Measurements from ENCODE around the gene ST3GAL3. TPM values are rescaled to one million over a fixed set of nuclear protein-coding genes. Genes with fewer than 3 reads are reported as not detected.

The ST3GAL3 gene
- total and polyA plus RNA-seq, 10 of the 15 experiments (the other 5 are each of a cell fraction or from before 2014, with no cell fraction given): 1.2 to 19.3 (median 11.0) TPM

GRCh38 chr1:43974443-43975248 is 267.3 kb downstream of the ST3GAL3 start, which contains the start of gene ATP6V0B (continued):
- TF ChIP-seq PBX3 (IDR thresholded peaks at IDR 0.05; ENCODE audit: insufficient replicate concordance, low read depth, low read length) (no peak), CREB1 (IDR thresholded peaks at IDR 0.05; ENCODE audit: low read depth) (peak; percentile 96), RUNX3 (IDR thresholded peaks at IDR 0.05; ENCODE audit: low read length) (peak; percentile 94), MXI1 (IDR thresholded peaks at IDR 0.05; ENCODE audit: low read depth, low read length) (no peak; the same call in 1 of the 2 replicates), NR2C2 (IDR thresholded peaks at IDR 0.05; ENCODE audit: borderline replicate concordance, control insufficient read depth, insufficient read length, low read depth) (no peak), ZNF24 (IDR thresholded peaks at IDR 0.05) (no peak), BHLHE40 (IDR thresholded peaks at IDR 0.05; ENCODE audit: borderline replicate concordance in 1 of 2, low read depth in 2 of 2, low read length in 1 of 2) (peak; percentile 57 to 93; a peak in 3 of 4 replicates), USF2 (IDR thresholded peaks at IDR 0.05; ENCODE audit: borderline replicate concordance, low read depth, low read length) (peak; percentile 98), SIX5 (IDR thresholded peaks at IDR 0.05; ENCODE audit: low read depth, low read length, severe bottlenecking) (peak; percentile 86), RFX5 (IDR thresholded peaks at IDR 0.05; ENCODE audit: low read depth, low read length) (no peak; the same call in 1 of the 2 replicates), NFYB (IDR thresholded peaks at IDR 0.05; ENCODE audit: insufficient read depth, low read depth, low read length) (no peak), IRF4 (IDR thresholded peaks at IDR 0.05; ENCODE audit: low read depth, low read length) (no peak), CTCF (IDR thresholded peaks at IDR 0.05 in 2 of 3, conservative IDR thresholded peaks at IDR 0.05 in 1 of 3; ENCODE audit: control insufficient read depth in 2 of 3, extremely low read depth in 1 of 3, insufficient read depth in 1 of 3, low read depth in 3 of 3, low read length in 3 of 3) (peak in 2 of 3 experiments; percentile 1 to 6; a peak in 1 of 6 replicates), SPI1 (IDR thresholded peaks at IDR 0.05; ENCODE audit: borderline replicate concordance, insufficient read depth, low read depth, low read length) (no peak), NRF1 (conservative IDR thresholded peaks at IDR 0.05; ENCODE audit: low read depth, low read length) (peak; percentile 8; the same call in 1 of the 2 replicates), SMC3 (IDR thresholded peaks at IDR 0.05; ENCODE audit: borderline replicate concordance, low read length) (no peak), ASH2L (IDR thresholded peaks at IDR 0.05; ENCODE audit: borderline replicate concordance, low read depth) (no peak), EGR1 (IDR thresholded peaks at IDR 0.05; ENCODE audit: borderline replicate concordance in 1 of 2, low read depth in 2 of 2, low read length in 2 of 2) (peak; percentile 50 to 96; a peak in 2 of 3 replicates), NR2C1 (IDR thresholded peaks at IDR 0.05) (peak; percentile 78), E4F1 (IDR thresholded peaks at IDR 0.05; ENCODE audit: borderline replicate concordance, partially characterized antibody) (no peak), BMI1 (IDR thresholded peaks at IDR 0.05; ENCODE audit: borderline replicate concordance) (no peak), KLF5 (IDR thresholded peaks at IDR 0.05; ENCODE audit: partially characterized antibody) (peak; percentile 61)

All from GM12878 (cell line).